Endothelial cell of umbilical vein (primary cell): ENCODE measurements around the gene SFSWAP.

Source experiments
- CTCF ChIP-seq, 2 donors: IDR thresholded peaks; 1 replicate in 1 of 2; 2 replicates in 1 of 2; pipeline ENCODE4 v1.5.1; 2011; ENCODE audit warnings: low read length in 2 of 2, mild to moderate bottlenecking in 2 of 2, moderate library complexity in 2 of 2, control low read depth in 1 of 2, inconsistent platforms in 1 of 2, low read depth in 1 of 2; ENCODE audit not compliant: insufficient read depth in 1 of 2; ENCODE audit errors: extremely low read depth in 1 of 2
- EZH2 ChIP-seq: IDR thresholded peaks from 2 replicates; pipeline ENCODE4 v1.6.1; 2012; ENCODE audit warnings: borderline replicate concordance, low read depth, mild to moderate bottlenecking, moderate library complexity, low read length, inconsistent platforms; ENCODE audit not compliant: severe bottlenecking
- FOS ChIP-seq: IDR thresholded peaks from 2 replicates; pipeline ENCODE4 v1.6.1; 2011; ENCODE audit warnings: mild to moderate bottlenecking, low read length, moderate library complexity, borderline replicate concordance; ENCODE audit not compliant: insufficient read depth
- GATA2 ChIP-seq: IDR thresholded peaks from 2 replicates; pipeline ENCODE4 v1.7.0; 2011; ENCODE audit warnings: low read depth, mild to moderate bottlenecking, moderate library complexity, mixed read lengths, low read length; ENCODE audit not compliant: insufficient read length, insufficient read depth
- JUN ChIP-seq: IDR thresholded peaks from 2 replicates; pipeline ENCODE4 v1.6.1; 2011; ENCODE audit warnings: borderline replicate concordance, low read depth; ENCODE audit not compliant: insufficient read length, insufficient read depth
- MAX ChIP-seq: IDR thresholded peaks from 2 replicates; pipeline ENCODE4 v1.6.1; 2011; ENCODE audit not compliant: insufficient read depth, insufficient read length
- MYC ChIP-seq: IDR thresholded peaks from one replicate; pipeline ENCODE4 v1.6.1; 2011; ENCODE audit warnings: mild to moderate bottlenecking, low read depth, low read length
- POLR2A ChIP-seq: IDR thresholded peaks from 2 replicates; pipeline ENCODE4 v1.6.1; 2012; ENCODE audit warnings: low read depth, mild to moderate bottlenecking, control low read depth, low read length
- POLR2AphosphoS5 ChIP-seq: IDR thresholded peaks from 2 replicates; pipeline ENCODE4 v1.6.1; 2012; ENCODE audit warnings: low read depth, mild to moderate bottlenecking, control low read depth, low read length, moderate library complexity; ENCODE audit not compliant: insufficient read depth

GRCh38 chr12:131683266-131684014 lies 27.4 kb upstream of the SFSWAP start:
- TF ChIP-seq CTCF (IDR thresholded peaks at IDR 0.05; ENCODE audit: extremely low read depth in 1 of 2, insufficient read depth in 1 of 2, low read depth in 1 of 2, low read length in 2 of 2) (no peak), JUN (no peak), POLR2AphosphoS5 (no peak), EZH2 (no peak), POLR2A (no peak), MAX (no peak), FOS (no peak), MYC (no peak), GATA2 (no peak)
